ENCODE results near the gene AGPAT2.

GRCh38 chr9:136694163-136694871 lies 7.1 kb upstream of the AGPAT2 start:
- TF ChIP-seq TAF1 (IDR thresholded peaks at IDR 0.05; ENCODE audit: borderline replicate concordance, insufficient read depth, low read length) (no peak), POLR2AphosphoS5 (IDR thresholded peaks at IDR 0.05; ENCODE audit: low read depth, low read length) (no peak)

All from PFSK-1 (cell line).